Suprapubic skin (tissue), 4 donors: ENCODE data around the gene CLIP1. TPM values are rescaled to one million over a fixed set of nuclear protein-coding genes. Genes with fewer than 3 reads are reported as not detected.

Experiments used
- DNase-seq, 2 donors: peaks; one replicate each; pipeline ENCODE4 v3.0.0-alpha.2; 2019; ENCODE audit warnings: low spot score in 2 of 2
- H3K27ac ChIP-seq: fragments of 200-600 bp; sonication (generic); one replicate; pipeline ENCODE4 v1.5.1; 2019
- H3K27me3 ChIP-seq: fragments of 200-600 bp; sonication (generic); one replicate; pipeline ENCODE4 v1.5.1; 2019
- H3K36me3 ChIP-seq: fragments of 200-600 bp; sonication (generic); one replicate; pipeline ENCODE4 v1.5.1; 2019
- H3K4me1 ChIP-seq: fragments of 200-600 bp; sonication (generic); one replicate; pipeline ENCODE4 v1.5.1; 2019
- H3K4me3 ChIP-seq: fragments of 200-600 bp; sonication (generic); one replicate; pipeline ENCODE4 v1.5.1; 2019; ENCODE audit warnings: mild to moderate bottlenecking
- H3K9me3 ChIP-seq: fragments of 200-600 bp; sonication (generic); one replicate; pipeline ENCODE4 v1.5.1; 2019
- EP300 ChIP-seq: sonication (generic); formaldehyde crosslinking; IDR thresholded peaks from one replicate; pipeline ENCODE4 v1.6.1; 2017; ENCODE audit warnings: antibody characterized with exemption
- POLR2A ChIP-seq, 2 donors: fragments of 450-650 bp; IDR thresholded peaks; one replicate each; pipeline ENCODE4 v1.6.1; 2017; ENCODE audit warnings: antibody characterized with exemption in 2 of 2, mild to moderate bottlenecking in 2 of 2, moderate library complexity in 2 of 2
- POLR2AphosphoS5 ChIP-seq, 3 donors: sonication (generic); formaldehyde crosslinking; IDR thresholded peaks; one replicate each; pipeline ENCODE4 v1.6.1; 2017; ENCODE audit warnings: antibody characterized with exemption in 3 of 3
- WGBS: methylation state at CpG from one replicate; pipeline ENCODE4 v1.1.5; 2018; 5-methylcytosine and 5-hydroxymethylcytosine counted together
- total RNA-seq, 4 donors: library from RNA; depleted of rRNA; stranded (reverse); fragments of >200 nt; gene quantifications; one replicate each; pipeline ENCODE4 v1.1.0, GENCODE V29; 2016
- TF ChIP-seq, protein P1 (sequence below), 2 donors: fragments of 200-600 bp in 1 of 2; fragments of 450-650 bp in 1 of 2; sonication (generic) in 1 of 2; IDR thresholded peaks; one replicate each; pipeline ENCODE4 v1.5.1; 2016 to 2019; ENCODE audit warnings: antibody characterized with exemption in 2 of 2, mild to moderate bottlenecking in 1 of 2, moderate library complexity in 1 of 2

CLIP1 gene
- total RNA-seq, 4 donors from 2014 or later: 107 to 170 (median 149) TPM

DNA sequence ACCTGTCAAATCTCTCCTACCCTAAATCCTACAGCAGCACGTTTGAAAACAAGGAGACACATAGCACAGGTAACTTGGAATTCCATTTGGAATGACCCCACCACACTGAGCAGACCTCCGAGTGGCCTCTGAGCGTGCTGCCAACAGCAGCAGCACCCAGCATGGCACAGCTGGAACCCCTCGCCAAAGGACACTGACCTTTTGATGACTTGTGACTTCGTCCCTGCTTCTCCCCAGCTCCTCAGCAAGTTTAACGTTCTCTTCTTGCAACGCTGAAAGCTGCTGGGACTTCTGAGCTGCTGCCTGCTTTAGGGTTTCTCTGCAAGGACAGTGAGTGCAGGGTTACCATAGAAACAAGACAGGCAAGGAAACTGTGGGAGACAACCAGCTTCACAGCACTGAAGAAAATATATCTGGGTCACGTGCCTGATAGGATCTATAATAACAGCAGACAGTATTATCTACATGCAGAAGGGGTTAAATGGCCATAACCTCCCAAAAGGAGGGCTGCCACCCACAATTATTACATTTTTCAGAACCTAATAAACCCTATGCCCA is 112.8 kb downstream of the CLIP1 start:
- H3K36me3 ChIP-seq: peaks cover 81% of the 10 kb centered on the region
- 83% methylated on average over 8 of the region's 8 CpGs for WGBS
- TF ChIP-seq EP300: no peak
- no peak for TF ChIP-seq POLR2A (IDR thresholded peaks at IDR 0.05)
- TF ChIP-seq, protein P1, sequence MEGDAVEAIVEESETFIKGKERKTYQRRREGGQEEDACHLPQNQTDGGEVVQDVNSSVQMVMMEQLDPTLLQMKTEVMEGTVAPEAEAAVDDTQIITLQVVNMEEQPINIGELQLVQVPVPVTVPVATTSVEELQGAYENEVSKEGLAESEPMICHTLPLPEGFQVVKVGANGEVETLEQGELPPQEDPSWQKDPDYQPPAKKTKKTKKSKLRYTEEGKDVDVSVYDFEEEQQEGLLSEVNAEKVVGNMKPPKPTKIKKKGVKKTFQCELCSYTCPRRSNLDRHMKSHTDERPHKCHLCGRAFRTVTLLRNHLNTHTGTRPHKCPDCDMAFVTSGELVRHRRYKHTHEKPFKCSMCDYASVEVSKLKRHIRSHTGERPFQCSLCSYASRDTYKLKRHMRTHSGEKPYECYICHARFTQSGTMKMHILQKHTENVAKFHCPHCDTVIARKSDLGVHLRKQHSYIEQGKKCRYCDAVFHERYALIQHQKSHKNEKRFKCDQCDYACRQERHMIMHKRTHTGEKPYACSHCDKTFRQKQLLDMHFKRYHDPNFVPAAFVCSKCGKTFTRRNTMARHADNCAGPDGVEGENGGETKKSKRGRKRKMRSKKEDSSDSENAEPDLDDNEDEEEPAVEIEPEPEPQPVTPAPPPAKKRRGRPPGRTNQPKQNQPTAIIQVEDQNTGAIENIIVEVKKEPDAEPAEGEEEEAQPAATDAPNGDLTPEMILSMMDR (IDR thresholded peaks at IDR 0.05): no peak
- TF ChIP-seq POLR2AphosphoS5 (IDR thresholded peaks at IDR 0.05): no peak

DNA sequence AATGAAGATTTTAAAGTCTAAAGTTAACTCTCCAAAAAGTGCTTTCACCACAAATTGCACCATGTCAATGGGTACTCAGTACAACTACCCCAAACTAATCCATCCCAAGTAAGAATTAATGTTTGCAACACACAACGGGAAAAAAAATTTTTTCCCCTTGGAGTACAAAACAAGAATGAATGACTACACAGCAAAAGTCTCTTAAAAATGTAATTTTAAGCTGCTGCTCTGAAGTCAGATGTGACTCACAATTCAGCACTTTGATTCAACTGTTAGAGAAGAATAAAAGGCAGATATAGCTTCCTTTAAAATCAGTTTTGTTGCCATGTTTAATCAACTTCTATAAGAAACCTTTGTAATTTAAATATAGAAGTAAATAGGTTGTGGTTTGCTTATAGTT is 113.7 kb downstream of the CLIP1 start:
- 90% methylated on average over 1 of the region's 1 CpG for WGBS
- Histone ChIP-seq H3K4me3 (no peak overlapping the region), H3K9me3 (no peaks in the 10 kb centered on the region), H3K27ac (no peak overlapping the region), H3K27me3 (no peaks in the 10 kb centered on the region), H3K4me1 (no peaks in the 10 kb centered on the region), H3K36me3 (peaks cover 81% of the 10 kb centered on the region)
- TF ChIP-seq POLR2AphosphoS5 (IDR thresholded peaks at IDR 0.05): no peak
- TF ChIP-seq, protein P1 (IDR thresholded peaks at IDR 0.05): no peak
- no peak for TF ChIP-seq EP300
- TF ChIP-seq POLR2A (IDR thresholded peaks at IDR 0.05): no peak
- no peak for DNase-seq

More for the DNA sequence above, 112.8 kb downstream of the CLIP1 start:
- Histone ChIP-seq H3K4me3 (no peak overlapping the region), H3K9me3 (no peaks in the 10 kb centered on the region), H3K4me1 (no peaks in the 10 kb centered on the region), H3K27ac (no peak overlapping the region), H3K27me3 (no peaks in the 10 kb centered on the region)
- DNase-seq: no peak

DNA sequence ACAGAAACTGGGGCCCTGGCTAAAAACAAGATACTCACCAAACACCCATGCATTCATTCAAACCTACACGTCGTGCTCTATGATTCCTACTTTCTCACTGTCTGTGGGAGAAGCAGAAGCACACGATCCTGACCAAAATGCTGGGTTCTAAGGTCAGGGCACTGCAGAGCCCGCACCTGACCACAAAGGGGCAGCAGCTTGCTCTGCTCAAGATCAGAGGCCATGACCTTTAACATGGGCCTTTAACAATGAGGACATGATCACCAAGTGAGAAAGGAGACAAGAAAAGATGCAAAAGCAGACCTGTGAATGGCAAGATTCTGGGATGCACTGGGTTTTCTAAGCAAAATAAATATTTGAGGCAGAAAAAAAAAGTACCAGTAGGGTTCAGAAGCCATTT is 116.1 kb downstream of the CLIP1 start:
- DNase-seq: no peak
- Histone ChIP-seq H3K4me3 (no peak overlapping the region), H3K4me1 (no peaks in the 10 kb centered on the region), H3K36me3 (peaks cover 88% of the 10 kb centered on the region), H3K27ac (no peak overlapping the region), H3K27me3 (no peaks in the 10 kb centered on the region), H3K9me3 (no peaks in the 10 kb centered on the region)
- TF ChIP-seq, protein P1 (IDR thresholded peaks at IDR 0.05): no peak
- TF ChIP-seq POLR2AphosphoS5 (IDR thresholded peaks at IDR 0.05) (no peak), POLR2A (IDR thresholded peaks at IDR 0.05) (no peak), EP300 (no peak)
- 85% methylated on average over 4 of the region's 4 CpGs for WGBS

DNA sequence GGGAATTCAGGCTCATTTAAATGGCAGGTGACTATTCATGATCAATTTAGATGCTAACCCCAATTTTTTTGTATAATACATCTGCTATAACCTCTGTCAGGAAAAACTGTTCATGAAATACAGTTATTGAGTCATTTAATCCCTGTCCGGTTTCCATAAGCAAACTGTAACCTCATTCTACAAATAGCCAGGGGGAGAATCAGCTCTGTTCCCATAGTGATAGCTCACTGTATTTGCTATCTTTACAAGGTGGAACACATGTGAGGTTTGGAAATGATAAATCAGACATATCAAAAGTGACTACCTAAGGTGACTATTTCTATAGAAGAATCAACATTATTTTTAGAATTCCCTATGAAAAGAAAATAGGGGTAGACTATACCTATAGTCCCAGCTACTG is 117.5 kb downstream of the CLIP1 start:
- TF ChIP-seq POLR2AphosphoS5 (IDR thresholded peaks at IDR 0.05) (no peak), EP300 (no peak), POLR2A (IDR thresholded peaks at IDR 0.05) (no peak)
- TF ChIP-seq, protein P1 (IDR thresholded peaks at IDR 0.05): no peak
- Histone ChIP-seq H3K27me3 (no peaks in the 10 kb centered on the region), H3K4me3 (no peak overlapping the region), H3K4me1 (no peaks in the 10 kb centered on the region), H3K27ac (no peak overlapping the region), H3K36me3 (peaks cover 83% of the 10 kb centered on the region), H3K9me3 (no peaks in the 10 kb centered on the region)
- DNase-seq: no peak
- WGBS: 79% methylated on average over 1 of the region's 1 CpG

DNA sequence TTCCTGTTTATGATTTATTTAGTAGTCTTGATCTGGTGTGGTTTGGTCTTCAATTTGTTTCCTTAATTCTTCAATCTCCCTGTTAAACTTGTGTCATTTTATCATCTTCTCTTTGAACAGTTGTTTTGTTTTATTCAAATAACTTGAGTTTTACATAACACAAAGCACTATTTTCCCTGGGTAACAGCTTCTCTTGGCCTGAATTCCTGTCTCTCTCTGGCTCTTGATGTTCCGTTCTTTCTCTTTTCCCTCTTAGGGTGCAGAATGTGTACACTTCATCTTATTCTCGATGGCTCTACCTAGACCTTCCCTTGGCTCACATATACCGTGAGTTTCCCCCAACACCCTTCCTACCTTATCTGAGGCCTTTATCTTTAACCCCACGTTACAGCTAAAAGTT is 119.4 kb downstream of the CLIP1 start:
- peaks cover 83% of the 10 kb centered on the region for H3K36me3 ChIP-seq
- no peak for DNase-seq
- TF ChIP-seq, protein P1 (IDR thresholded peaks at IDR 0.05): no peak
- TF ChIP-seq EP300 (no peak), POLR2AphosphoS5 (IDR thresholded peaks at IDR 0.05) (no peak), POLR2A (IDR thresholded peaks at IDR 0.05) (no peak)
- H3K4me1 ChIP-seq: no peaks in the 10 kb centered on the region
- no peaks in the 10 kb centered on the region for H3K27me3 ChIP-seq
- no peaks in the 10 kb centered on the region for H3K9me3 ChIP-seq
- WGBS: 84% methylated on average over 4 of the region's 4 CpGs
- H3K27ac ChIP-seq: no peak overlapping the region
- no peak overlapping the region for H3K4me3 ChIP-seq
